HG03354 (cell line): ENCODE measurements around the gene PPP5C.
"Not testable (repeated sequence)": the region's sequence is repeated elsewhere in the genome, so short reads cannot be mapped to it uniquely, and the experiment has no call there.

ENCODE experiments used
- ATAC-seq: cut with Tn5 transposase; IDR thresholded peaks from one replicate; pipeline ENCODE4 v1.9.1; 2021; ENCODE audit warnings: mild to moderate bottlenecking; ENCODE audit not compliant: unreplicated experiment, poor library complexity, severe bottlenecking

PPP5C gene

DNA sequence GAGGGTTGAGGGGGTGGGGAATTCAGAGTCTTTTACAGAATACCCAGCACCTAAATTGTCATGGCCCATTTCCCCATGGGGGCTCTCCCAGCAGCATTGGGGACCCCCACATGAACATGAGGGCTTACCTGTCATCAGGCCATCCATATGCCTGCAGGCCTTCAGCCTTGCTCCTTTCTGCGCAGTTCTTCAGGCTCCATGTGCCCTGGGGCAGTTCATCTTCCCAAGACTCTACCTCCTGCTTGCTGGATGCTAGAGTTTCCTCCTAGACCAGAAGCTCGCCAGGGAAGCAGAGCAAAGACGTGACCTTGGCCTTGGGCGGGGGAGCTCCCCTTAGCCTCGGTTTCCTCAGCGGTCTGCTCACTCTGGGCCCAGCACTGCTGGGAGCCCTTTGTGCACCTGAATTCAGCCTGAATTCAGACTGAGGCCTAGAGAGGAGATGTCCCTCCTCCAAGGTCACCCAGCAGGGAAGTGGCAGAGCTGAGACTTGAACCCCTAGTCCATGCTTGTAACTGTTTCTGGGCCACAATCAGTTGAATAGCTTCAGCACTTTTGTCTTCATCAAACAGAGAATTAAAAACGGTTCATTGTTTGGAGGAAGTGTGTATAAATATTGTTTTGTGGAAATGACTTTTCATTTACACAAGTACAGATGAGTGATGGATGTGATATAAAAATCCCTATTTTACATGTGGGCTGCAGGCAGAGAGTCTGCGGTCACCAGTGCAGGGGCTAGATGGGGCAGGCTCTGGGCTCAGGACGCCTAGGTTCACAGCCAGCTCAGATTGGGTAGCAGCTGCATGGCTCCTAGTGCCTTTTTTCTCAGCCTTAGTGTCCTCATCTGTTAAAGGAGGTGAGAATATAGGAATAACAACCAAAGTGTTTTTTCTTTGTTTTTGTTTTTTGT, 9.5 kb downstream of the PPP5C start:
- ATAC-seq: no peak

DNA sequence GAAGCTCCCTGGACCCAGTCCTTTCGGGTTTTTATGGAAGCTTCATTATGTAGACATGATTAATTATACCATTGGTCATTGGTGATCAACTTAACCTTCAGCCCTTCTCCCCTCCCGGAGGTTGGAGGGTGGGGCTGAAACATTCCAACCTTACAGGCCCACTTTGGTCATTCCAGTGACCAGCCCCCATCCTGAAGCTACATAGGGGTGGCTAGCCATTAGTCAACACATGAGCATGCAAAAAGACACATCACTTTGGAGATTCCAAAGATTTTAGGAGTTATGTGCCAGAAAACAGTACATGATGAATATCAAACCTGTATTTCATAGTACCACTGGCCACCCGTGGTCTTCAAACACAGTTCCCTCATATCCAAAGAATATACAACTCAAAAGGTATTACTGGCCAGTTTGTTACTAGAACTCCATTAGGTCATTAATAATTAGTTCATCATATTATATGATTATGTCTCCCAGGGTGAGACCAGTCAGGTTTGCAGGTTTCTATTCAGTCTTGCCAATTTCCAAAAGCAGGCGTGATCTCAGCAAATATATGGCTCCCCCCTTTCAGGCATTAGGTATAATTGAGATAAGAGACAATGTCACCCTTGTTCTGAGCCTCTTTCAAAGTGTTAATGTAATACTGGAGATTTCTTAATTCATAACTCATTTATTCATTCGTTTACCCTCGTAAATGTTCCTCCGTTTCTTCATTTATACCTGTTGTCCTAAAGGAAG, 11.1 kb downstream of the PPP5C start:
- ATAC-seq: no peak

- ATAC-seq: no peak
Measured at GRCh38 chr19:46361915-46362314, 15.0 kb downstream of the PPP5C start.

DNA sequence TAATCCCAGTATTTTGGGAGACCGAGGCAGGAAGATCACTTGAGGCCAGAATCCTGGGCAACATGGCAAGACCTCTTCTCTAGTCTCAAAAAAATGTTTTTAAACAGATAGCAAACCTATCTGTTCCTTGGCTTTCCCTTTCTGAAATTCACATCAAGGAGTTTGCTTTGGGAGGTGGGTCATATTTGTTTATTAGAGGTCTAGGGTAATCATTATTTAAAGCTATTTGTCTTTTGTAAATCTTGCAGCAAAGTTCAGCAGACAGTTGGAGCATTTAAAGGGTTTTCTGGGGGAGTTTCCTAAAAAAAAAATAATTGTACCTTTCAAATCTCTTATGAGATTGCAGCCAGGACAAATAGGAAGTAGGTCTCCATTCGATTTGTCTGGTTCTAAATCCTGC, 17.5 kb downstream of the PPP5C start:
- no peak for ATAC-seq

DNA sequence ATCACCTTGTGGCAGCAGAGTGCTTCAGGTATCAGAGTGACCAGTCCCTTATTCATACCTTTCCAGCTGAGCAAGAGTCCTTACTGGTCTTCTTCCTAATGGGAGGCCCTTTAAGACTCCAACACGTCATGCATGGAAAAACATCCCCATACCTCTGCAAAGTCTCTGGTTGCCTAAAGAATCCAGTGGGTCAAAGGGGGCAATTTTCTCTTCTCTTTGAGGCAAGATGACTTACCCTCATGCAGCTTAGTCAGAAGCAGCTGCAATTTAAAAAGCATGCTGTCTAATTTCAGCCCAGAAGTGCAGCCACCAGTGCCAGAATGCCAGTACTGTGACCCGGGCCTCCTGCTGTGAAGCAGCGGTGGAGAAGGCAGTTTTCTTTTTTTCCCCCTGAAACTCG, 18.7 kb downstream of the PPP5C start:
- no peak for ATAC-seq

GRCh38 chr19:46366620-46367292, 19.9 kb downstream of the PPP5C start:
- ATAC-seq: no peak

DNA sequence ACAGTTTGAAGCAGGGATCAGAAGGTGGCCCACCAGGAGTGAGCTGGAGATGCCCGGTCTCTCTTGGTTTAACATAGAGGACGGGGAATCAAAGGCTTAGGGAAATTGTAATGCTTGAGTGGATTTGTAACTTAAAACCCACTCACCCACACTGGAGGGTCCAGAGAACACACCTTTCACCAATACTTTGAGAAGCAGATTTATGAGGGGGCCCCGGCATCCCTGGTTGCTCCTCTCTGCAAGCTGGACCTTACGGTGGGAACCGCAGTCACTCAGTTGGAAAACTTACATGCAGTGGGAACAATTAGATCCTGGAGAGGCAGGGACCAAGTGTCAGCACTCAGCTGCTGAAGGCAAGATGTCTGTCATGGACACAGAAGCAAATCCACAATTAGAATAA, 20.5 kb downstream of the PPP5C start:
- no peak for ATAC-seq

- ATAC-seq: no peak
Measured at GRCh38 chr19:46368116-46368515, 21.2 kb downstream of the PPP5C start.

DNA sequence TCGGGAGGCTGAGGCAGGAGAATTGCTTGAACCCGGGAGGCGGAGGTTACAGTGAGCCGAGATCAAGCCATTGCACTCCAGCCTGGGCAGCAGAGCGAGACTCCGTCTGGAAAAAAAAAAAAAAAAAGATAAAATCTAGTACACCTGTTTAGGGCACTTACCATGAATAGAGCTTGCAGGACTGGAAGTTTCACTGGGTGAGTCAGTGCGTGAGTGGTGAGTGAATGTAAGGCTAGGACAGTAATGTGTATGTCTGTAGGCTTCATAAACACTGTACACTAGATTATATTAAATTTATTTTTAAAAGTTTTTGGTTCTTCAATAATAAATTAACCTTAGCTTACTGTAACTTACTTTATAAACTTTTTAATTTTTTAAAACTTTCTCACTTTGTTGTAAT, 22.9 kb downstream of the PPP5C start:
- ATAC-seq: no peak

DNA sequence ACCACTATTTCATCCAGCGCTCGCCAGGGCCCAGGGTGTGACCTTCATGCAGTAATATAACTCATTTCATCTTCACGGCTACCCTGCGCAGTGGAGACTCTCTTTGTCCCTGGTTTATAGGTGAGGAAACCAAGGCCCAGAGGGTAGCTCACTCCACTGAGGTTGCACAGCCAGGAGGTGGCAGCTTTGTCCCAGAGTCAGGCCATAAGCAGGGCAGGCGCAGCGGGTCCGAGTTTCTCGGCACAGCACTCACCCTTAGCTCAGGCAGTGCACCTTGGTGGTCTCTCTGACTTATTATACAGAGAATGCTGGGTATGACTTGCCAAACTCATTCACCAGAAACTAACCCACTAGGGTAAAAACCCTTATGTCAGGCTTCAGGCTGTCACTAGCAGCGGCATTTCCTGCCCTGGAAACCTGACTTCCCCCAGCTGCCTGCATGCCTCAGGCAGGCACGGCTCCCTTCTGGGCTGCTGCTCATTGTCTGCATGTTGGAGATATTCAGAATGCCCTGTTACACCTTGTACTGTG, 24.5 kb downstream of the PPP5C start:
- ATAC-seq: no peak

DNA sequence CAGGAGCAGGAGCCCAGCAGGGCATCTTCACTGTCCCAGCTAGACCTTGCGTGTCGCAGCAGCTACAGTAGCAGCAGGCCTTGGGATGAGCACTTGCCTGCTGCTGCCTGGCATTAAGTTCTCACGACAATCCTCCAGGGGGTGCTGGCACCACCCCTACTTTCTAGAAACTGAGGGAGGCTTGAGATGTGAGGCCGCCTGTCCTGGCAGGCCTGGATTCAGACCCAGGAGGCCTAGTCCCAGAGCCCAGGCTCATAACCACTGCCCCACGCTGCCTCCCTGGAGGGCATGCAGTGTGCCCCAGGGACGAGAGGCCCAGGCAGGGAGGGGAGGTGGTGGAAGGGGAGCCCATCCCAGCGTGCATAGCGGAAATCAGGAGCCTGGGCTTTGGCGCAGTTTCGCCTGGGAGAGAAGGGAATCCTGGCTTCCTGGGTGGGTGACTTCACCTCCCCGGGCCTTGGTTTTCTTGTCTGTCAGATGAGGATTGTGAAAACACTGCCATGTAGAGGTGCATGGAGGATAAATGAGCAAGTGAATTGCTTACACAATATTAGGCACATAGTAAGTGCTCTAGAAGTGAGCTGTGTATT, 26.1 kb downstream of the PPP5C start:
- ATAC-seq: no peak

DNA sequence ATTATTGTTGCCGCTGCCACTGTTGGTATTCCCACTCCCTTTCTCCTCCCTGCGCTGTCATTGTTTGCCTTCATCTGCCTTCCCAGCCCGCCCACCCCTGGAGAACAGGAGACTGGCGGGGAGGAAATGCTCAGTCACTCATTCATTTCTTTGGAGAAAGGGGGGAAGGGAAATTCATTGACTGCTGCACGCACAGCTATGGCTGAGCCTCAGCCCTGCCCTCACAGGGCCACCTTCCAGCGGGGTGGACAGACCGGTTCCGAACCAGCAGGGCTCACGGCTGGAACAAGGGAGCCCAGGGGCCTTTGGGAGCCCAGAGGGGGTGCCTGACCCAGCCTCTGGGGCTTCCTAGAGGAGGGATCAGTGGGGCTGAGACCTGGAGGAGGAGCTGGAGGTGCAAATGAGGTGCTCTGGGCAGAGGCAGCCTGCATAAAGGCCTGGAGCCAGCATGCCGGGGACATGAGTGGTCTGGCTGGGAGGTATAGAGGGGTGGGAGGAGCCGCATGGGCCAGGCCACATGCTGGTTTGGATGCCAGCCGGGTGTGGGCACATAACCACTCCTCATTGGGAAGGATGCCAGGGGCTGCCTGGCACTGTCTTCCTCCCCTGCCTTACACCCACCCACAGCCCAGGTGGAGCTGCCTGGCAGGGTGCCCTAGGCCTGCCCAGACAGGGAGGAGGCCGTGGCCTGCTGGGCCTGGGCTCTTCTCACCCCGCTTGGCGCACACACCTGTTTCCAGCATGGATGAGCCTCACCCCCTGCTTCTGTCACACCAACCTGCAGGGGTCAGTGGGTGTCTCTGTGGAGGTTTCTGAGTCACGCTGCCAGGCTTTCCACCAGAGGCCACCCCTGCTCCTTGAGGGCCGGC, 26.8 kb downstream of the PPP5C start:
- no peak for ATAC-seq

DNA sequence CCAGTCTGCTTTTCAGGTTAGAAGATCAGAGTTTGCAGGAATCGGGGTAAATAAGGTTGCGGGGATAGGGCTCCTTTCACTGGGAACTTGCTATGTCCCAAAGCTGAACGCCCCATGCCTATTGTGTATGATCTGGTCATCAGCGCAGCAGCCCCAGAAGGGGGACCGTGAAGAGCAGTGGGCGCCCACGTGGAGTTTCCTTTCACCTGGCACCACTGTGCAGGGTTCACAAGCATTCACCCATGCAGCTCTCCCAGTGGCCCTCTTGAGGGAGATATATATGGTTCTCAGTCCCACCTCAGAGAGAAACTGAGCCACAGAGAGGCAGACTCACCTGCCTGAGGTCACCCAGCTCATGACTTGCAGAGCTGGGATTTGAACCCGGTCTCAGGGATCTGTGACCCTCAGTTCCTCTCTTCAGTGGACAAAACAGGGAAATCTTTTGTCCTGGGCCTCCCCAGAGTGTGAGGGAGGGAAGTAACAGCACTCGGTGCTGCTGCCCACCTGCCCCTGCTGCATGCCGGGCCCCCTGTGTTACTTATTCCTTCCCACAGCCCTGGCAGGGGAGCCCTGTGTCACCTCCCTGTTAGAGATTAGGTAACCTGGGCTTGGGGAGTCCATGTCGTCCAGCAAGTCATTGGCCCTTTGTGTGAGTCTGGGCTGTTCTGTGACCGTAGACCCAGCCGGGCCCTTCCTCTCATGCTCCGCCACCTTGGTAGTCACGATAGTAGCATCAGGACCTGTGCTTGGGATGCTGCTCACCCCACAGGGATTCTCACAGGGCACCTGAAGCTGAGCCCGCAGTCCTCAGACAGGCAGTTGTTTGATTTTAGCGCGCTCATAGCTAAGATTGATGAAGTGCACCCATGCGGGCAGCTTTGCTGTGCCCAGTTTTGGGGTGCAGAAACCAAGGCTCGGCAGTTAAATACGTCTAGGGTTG, 27.9 kb downstream of the PPP5C start:
- ATAC-seq: no peak

- ATAC-seq: not testable (repeated sequence)
Measured at GRCh38 chr19:46375476-46376067, 28.7 kb downstream of the PPP5C start.

- ATAC-seq: no peak
Measured at GRCh38 chr19:46376241-46377153, 29.6 kb downstream of the PPP5C start.

- no peak for ATAC-seq
Measured at GRCh38 chr19:46378268-46378667, 31.4 kb downstream of the PPP5C start.

- no peak for ATAC-seq
Measured at GRCh38 chr19:46380690-46381089, 33.8 kb downstream of the PPP5C start.
